Measurements from ENCODE around the gene RNF213.

Gene RNF213

DNA sequence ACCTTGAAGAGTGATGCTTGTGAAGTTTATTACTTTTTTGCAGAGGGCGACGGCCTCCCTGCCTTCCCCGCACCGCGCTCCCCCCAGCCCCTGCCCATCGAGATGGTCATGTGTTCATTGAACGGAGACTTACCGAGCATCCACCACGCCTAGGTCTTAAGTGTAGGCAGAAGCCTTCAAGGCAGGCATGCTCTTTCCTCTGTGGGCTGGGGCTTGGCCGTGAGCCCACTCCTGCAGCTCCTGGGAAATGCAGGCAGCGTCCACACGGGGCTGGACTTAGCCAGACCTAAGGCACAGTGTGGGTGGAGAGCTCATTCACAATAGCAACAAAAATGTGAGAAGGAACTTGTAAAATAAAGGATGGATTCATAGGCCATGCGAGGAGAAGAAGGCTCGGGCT lies 19.2 kb downstream of the RNF213 start:
- TF ChIP-seq, protein P1, sequence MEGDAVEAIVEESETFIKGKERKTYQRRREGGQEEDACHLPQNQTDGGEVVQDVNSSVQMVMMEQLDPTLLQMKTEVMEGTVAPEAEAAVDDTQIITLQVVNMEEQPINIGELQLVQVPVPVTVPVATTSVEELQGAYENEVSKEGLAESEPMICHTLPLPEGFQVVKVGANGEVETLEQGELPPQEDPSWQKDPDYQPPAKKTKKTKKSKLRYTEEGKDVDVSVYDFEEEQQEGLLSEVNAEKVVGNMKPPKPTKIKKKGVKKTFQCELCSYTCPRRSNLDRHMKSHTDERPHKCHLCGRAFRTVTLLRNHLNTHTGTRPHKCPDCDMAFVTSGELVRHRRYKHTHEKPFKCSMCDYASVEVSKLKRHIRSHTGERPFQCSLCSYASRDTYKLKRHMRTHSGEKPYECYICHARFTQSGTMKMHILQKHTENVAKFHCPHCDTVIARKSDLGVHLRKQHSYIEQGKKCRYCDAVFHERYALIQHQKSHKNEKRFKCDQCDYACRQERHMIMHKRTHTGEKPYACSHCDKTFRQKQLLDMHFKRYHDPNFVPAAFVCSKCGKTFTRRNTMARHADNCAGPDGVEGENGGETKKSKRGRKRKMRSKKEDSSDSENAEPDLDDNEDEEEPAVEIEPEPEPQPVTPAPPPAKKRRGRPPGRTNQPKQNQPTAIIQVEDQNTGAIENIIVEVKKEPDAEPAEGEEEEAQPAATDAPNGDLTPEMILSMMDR (IDR thresholded peaks at IDR 0.05; ENCODE audit: insufficient read depth, low read depth, low read length, missing control alignments) = no peak
- DNase-seq (ENCODE audit: low read depth) = no peak
- H3K4me3 ChIP-seq (ENCODE audit: low read depth, low read length) = no peak overlapping the region

DNA sequence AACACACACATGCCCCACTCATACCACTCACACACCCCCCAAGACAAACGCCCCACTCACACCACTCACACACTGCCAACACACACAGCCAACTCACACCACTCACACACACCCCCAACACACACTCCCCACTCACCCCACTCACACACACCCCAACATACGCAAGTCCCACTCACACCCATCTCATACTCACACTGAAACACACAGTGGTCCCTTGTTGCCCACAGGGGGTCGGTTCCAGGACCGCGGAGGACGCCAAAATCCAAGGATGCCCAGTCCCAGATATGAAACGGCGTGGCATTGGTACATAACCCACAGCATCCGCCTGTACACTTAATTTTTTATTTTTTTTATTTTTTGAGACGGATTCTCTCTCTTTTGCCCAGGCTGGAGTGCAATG lies 20.9 kb downstream of the RNF213 start:
- no peak for DNase-seq (ENCODE audit: low read depth)
- TF ChIP-seq, protein P1 (IDR thresholded peaks at IDR 0.05; ENCODE audit: insufficient read depth, low read depth, low read length, missing control alignments) = no peak
- H3K4me3 ChIP-seq (ENCODE audit: low read depth, low read length) = no peak overlapping the region

DNA sequence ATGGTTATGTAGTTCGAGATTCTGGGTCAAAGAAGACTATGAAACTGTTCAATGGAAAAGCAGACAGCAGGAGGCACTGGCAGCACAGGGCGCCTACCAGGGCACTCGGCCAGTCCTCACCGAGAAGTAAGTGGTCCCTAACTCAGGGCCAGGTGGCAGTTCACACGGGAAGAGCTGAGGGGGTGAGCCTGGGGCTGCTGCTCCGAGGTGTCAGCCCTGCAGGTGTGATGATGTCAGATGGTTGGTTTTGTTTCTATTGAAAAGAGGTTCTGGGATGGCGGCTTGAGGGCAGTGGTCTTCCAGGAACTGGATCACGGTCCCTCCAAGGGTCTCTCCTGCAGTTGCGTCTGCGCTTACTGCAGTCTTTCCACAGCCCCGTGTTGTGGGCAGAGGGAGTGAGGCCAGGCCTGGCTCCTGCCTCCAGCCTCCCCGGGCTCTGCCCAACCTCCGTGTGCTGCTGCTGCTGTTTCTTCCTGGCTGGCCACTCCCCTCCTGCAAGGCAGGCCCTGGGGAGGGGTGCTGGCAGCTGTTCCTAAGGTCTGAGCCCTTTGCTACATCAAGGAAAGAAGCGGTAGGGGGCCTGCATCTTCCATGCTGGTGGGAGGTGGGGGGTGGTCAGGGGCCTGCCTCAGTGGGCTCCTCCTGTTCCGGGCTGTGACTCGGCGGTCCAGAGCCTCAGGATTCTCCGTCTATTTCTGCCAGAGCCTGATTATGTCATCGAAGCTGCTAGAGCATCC lies 22.6 kb downstream of the RNF213 start:
- DNase-seq (ENCODE audit: low read depth) = no peak
- TF ChIP-seq, protein P1 (IDR thresholded peaks at IDR 0.05; ENCODE audit: insufficient read depth, low read depth, low read length, missing control alignments) = no peak
- H3K4me3 ChIP-seq (ENCODE audit: low read depth, low read length) = no peak overlapping the region

DNA sequence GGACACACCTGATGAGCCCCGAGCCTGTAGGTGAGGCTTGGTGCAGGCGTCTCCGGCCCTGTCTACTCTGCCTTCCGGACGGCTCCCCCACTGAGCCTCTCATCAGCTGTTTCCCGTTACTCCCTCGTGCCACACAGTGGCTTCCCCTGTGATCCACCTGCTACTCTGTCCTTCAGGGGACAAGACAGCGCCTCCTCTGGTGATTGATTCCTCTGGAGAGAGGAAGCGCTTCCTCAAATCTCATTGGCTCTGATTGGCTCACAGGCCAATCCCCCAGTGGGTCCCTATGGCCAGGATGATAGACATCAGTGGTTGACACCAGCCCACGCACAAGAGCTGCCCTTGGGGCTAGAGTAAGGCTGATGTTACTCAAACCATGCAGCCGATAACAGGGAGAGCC lies 24.0 kb downstream of the RNF213 start:
- DNase-seq (ENCODE audit: low read depth) = no peak
- H3K4me3 ChIP-seq (ENCODE audit: low read depth, low read length) = no peak overlapping the region
- TF ChIP-seq, protein P1 (IDR thresholded peaks at IDR 0.05; ENCODE audit: insufficient read depth, low read depth, low read length, missing control alignments) = no peak

DNA sequence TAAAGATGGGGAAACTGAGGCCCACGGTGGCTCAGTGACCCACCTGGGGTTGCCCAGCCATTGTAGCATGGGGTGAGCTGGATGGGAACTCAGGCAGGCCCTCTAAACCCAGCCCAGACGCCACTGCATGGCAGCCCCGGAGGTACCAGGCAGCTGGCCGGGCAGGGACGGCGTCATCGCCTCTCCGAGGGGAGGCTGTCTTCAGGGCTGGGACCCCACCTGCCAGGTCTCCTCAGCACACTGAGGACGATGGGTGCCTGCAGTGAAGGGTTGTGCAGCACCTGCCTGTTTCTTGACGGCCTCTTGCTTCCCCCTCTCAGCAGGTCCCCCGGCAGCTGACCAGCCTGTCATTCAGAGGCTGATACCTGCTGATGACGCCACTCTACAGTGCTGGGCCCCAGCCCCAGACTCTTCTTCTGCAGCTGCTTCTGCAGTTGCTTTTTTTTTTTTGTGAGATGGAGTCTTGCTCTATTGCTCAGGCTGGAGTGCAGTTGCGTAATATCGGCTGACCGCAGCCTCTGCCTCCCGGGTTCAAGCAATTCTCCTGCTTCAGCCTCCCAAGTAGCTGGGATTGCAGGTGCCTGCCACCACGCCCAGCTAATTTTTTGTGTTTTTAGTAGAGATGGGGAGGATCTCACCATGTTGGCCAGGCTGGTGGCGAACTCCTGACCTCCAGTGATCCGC lies 24.7 kb downstream of the RNF213 start:
- DNase-seq (ENCODE audit: low read depth) = no peak
- TF ChIP-seq, protein P1 (IDR thresholded peaks at IDR 0.05; ENCODE audit: insufficient read depth, low read depth, low read length, missing control alignments) = no peak
- H3K4me3 ChIP-seq (ENCODE audit: low read depth, low read length) = no peak overlapping the region

DNA sequence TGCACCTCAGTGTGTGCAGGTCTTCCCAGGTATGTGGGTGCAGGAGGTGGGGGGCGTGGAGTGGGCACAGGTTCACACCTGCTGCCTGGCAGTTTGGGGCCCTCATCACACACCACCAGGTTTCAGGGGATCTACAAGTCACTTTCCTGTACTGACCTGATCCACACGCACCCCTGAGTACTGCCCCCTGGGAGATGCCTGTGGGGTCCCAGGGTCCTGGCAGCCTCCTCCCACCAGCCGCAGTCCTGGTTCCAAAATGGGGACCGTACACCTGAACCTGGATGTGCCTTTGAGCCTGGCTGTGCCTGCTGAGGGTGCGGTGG lies 25.9 kb downstream of the RNF213 start:
- no peak overlapping the region for H3K4me3 ChIP-seq (ENCODE audit: low read depth, low read length)
- TF ChIP-seq, protein P1 (IDR thresholded peaks at IDR 0.05; ENCODE audit: insufficient read depth, low read depth, low read length, missing control alignments) = no peak
- no peak for DNase-seq (ENCODE audit: low read depth)

Measured in GM12865 (cell line).